Endodermal cell (in vitro differentiated cells): ENCODE results near the gene CCDC24. TPM values are rescaled to one million over a fixed set of nuclear protein-coding genes. Genes with fewer than 3 reads are reported as not detected.

Source experiments
- DNase-seq: peaks from one replicate; pipeline ENCODE4 v3.0.0-alpha.2; 2017
- H3K27ac ChIP-seq: 2 replicates; pipeline ENCODE4 v1.5.1; 2013; ENCODE audit warnings: mild to moderate bottlenecking, low read depth, low read length, moderate library complexity
- H3K27me3 ChIP-seq: 2 replicates; pipeline ENCODE4 v1.6.1; 2013; ENCODE audit warnings: mild to moderate bottlenecking, low read length, moderate library complexity; ENCODE audit not compliant: insufficient read depth, control insufficient read depth, poor library complexity, severe bottlenecking
- H3K36me3 ChIP-seq: 2 replicates; pipeline ENCODE4 v1.7.0; 2013; ENCODE audit warnings: mild to moderate bottlenecking, low read length, moderate library complexity; ENCODE audit not compliant: control insufficient read depth, insufficient read depth
- H3K4me1 ChIP-seq: one replicate; pipeline ENCODE4 v1.7.0; 2013; ENCODE audit warnings: low read length; ENCODE audit not compliant: control insufficient read depth, insufficient read depth
- H3K4me3 ChIP-seq: 2 replicates; pipeline ENCODE4 v1.5.1; 2013; ENCODE audit warnings: mild to moderate bottlenecking, low read length, moderate library complexity
- H3K9ac ChIP-seq: 2 replicates; pipeline ENCODE4 v1.6.1; 2013; ENCODE audit warnings: mild to moderate bottlenecking, low read length, moderate library complexity; ENCODE audit not compliant: poor library complexity, severe bottlenecking; ENCODE audit errors: extremely low read depth
- H3K9me3 ChIP-seq: 2 replicates; pipeline ENCODE4 v1.6.1; 2013; ENCODE audit warnings: mild to moderate bottlenecking, low read length, moderate library complexity; ENCODE audit not compliant: control insufficient read depth
- H3K27ac Mint-ChIP-seq: 2 replicates; pipeline ENCODE4 v1.8.0; 2020; ENCODE audit warnings: mixed read lengths
- H3K27me3 Mint-ChIP-seq: 2 replicates; pipeline ENCODE4 v1.8.0; 2021; ENCODE audit warnings: mild to moderate bottlenecking, mixed read lengths; ENCODE audit not compliant: insufficient read depth
- H3K36me3 Mint-ChIP-seq: 2 replicates; pipeline ENCODE4 v1.8.0; 2020; ENCODE audit warnings: low read depth, mixed read lengths
- H3K4me1 Mint-ChIP-seq: 2 replicates; pipeline ENCODE4 v1.8.0; 2020; ENCODE audit warnings: mixed read lengths
- H3K4me3 Mint-ChIP-seq: 2 replicates; pipeline ENCODE4 v1.8.0; 2020; ENCODE audit warnings: mild to moderate bottlenecking, moderate library complexity, mixed read lengths
- H3K9me3 Mint-ChIP-seq: 2 replicates; pipeline ENCODE4 v1.8.0; 2020; ENCODE audit warnings: mild to moderate bottlenecking, mixed read lengths
- WGBS, 2 experiments: methylation state at CpG; one replicate each; pipeline versions ENCODE4 v1.1.5 to v1.1.7; 2013; ENCODE audit warnings: missing lambda C conversion rate in 2 of 2, mixed read lengths in 1 of 2; ENCODE audit not compliant: insufficient coverage in 1 of 2, insufficient read length in 1 of 2; 5-methylcytosine and 5-hydroxymethylcytosine counted together
- total RNA-seq, 2 donors: library from RNA; stranded (reverse); fragmentation: NEBNext Ultra II Directional in 1 of 2; extraction: Animal tissue kit (Norgen Biotek cat#: 25700) in 1 of 2; gene quantifications; 2 replicates in 1 of 2; 3 replicates in 1 of 2; pipeline ENCODE4 v1.2.1, GENCODE V29; 2021
- TF ChIP-seq, protein P1 (sequence below): fragments of 200-600 bp; sonication (generic); conservative IDR thresholded peaks from 2 replicates; pipeline ENCODE4 v1.5.0; 2021; ENCODE audit warnings: antibody characterized with exemption, mild to moderate bottlenecking

Gene CCDC24
- total RNA-seq, 2 donors from 2014 or later = 26.6 to 31.1 TPM

DNA sequence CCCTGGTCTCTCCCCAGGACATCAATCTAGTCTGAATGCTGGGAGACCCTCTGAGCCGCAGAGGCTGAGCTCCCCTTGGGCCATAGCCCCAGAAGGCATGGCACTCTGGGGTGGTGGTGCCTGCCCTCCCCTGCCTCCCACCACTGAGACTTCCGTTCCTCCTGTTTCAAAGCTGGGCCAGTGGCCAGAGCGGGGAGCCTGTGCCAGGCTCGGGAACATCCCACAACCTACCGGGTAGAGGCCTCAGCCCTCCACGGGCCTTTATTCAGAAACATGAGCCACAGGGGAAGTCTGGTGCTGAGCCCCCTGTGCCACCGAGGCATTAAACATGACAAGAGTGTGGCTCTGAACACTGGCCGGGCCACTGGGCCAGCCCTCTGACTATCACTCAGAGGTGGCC is 8.1 kb downstream of the CCDC24 start:
- H3K27me3 Mint-ChIP-seq = no peaks in the 10 kb centered on the region
- H3K4me1 Mint-ChIP-seq = peaks cover 41% of the 10 kb centered on the region
- H3K36me3 Mint-ChIP-seq = peaks cover 13% of the 10 kb centered on the region
- Histone ChIP-seq H3K27ac (peak overlapping the region; percentile 6), H3K9me3 (no peaks in the 10 kb centered on the region), H3K36me3 (no peaks in the 10 kb centered on the region), H3K9ac (no peak overlapping the region), H3K27me3 (no peaks in the 10 kb centered on the region), H3K4me3 (no peak overlapping the region), H3K4me1 (peaks cover 29% of the 10 kb centered on the region)
- no peaks in the 10 kb centered on the region for H3K9me3 Mint-ChIP-seq
- no peak overlapping the region for H3K4me3 Mint-ChIP-seq
- WGBS, 2 experiments = 92 to 100% methylated on average over 2 to 8 of the region's 8 CpGs
- DNase-seq = no peak
- peak overlapping the region; percentile 92 for H3K27ac Mint-ChIP-seq
- TF ChIP-seq, protein P1, sequence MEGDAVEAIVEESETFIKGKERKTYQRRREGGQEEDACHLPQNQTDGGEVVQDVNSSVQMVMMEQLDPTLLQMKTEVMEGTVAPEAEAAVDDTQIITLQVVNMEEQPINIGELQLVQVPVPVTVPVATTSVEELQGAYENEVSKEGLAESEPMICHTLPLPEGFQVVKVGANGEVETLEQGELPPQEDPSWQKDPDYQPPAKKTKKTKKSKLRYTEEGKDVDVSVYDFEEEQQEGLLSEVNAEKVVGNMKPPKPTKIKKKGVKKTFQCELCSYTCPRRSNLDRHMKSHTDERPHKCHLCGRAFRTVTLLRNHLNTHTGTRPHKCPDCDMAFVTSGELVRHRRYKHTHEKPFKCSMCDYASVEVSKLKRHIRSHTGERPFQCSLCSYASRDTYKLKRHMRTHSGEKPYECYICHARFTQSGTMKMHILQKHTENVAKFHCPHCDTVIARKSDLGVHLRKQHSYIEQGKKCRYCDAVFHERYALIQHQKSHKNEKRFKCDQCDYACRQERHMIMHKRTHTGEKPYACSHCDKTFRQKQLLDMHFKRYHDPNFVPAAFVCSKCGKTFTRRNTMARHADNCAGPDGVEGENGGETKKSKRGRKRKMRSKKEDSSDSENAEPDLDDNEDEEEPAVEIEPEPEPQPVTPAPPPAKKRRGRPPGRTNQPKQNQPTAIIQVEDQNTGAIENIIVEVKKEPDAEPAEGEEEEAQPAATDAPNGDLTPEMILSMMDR = no peak

DNA sequence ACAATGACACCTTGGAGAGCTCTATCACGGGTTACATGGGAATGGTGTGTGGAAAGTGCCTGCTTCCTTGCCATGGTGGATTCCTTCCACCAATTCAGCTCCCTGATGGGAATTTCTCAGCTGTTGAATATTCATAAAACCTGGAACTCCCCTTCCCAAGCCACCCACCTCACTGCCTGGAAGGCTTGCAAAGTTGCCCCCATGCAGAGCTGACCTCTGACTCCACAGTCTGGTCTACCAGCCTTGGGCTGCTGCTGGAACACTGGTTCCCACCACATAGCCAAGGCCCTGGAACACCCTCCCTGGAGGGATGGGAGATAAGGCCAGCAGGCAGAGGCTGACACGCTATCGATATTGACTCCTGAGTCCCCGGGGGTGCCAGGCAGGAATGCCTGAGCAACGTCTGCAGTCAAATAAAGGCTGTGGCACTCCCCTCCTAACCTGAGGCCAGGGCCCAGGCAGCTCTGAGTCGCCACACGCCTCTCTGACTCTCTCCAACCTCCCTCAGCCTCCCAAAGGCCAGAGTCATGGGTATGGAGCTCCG is 8.8 kb downstream of the CCDC24 start:
- H3K27ac Mint-ChIP-seq = peak overlapping the region; percentile 92
- no peaks in the 10 kb centered on the region for H3K27me3 Mint-ChIP-seq
- H3K36me3 ChIP-seq = no peaks in the 10 kb centered on the region
- peak overlapping the region; percentile 59 for H3K27ac ChIP-seq
- peaks cover 31% of the 10 kb centered on the region for H3K4me1 ChIP-seq
- DNase-seq = peak; percentile 93
- TF ChIP-seq, protein P1 = no peak
- no peaks in the 10 kb centered on the region for H3K27me3 ChIP-seq
- no peaks in the 10 kb centered on the region for H3K9me3 Mint-ChIP-seq
- H3K4me1 Mint-ChIP-seq = peaks cover 42% of the 10 kb centered on the region
- H3K9ac ChIP-seq = peak overlapping the region; percentile 33
- H3K4me3 Mint-ChIP-seq = no peak overlapping the region
- 54 to 78% methylated on average over 6 to 8 of the region's 8 CpGs for WGBS, 2 experiments
- no peak overlapping the region for H3K4me3 ChIP-seq
- peaks cover 13% of the 10 kb centered on the region for H3K36me3 Mint-ChIP-seq
- H3K9me3 ChIP-seq = no peaks in the 10 kb centered on the region

DNA sequence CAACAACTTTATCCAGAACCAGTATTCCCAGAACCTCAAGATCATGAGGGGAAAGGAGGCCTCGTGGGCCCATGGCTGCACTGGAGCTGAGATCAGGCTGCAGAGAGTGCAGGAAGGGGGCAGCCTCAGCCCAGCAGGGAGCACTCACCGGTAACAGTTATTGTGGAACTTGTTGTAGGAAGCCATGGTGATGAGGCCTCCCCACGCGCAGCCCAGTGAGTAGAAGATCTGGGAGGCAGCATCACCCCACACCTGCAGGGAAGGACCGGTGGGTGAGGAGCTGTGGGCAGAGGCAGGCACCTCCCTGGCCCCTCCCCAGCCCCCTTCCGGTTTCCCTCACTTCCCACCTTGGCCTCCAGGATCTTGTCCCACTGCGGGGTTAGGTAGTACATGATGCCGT is 10.8 kb downstream of the CCDC24 start:
- no peak overlapping the region for H3K27ac Mint-ChIP-seq
- WGBS, 2 experiments = 93 to 100% methylated on average over 1 to 8 of the region's 8 CpGs

More for the DNA sequence above, 10.8 kb downstream of the CCDC24 start:
- Histone ChIP-seq H3K9me3 (no peaks in the 10 kb centered on the region), H3K36me3 (no peaks in the 10 kb centered on the region), H3K9ac (no peak overlapping the region), H3K27me3 (no peaks in the 10 kb centered on the region), H3K27ac (no peak overlapping the region), H3K4me1 (peaks cover 30% of the 10 kb centered on the region), H3K4me3 (no peak overlapping the region)
- TF ChIP-seq, protein P1 = no peak
- H3K27me3 Mint-ChIP-seq = no peaks in the 10 kb centered on the region
- no peak for DNase-seq
- H3K4me1 Mint-ChIP-seq = peaks cover 38% of the 10 kb centered on the region
- peaks cover 14% of the 10 kb centered on the region for H3K36me3 Mint-ChIP-seq
- H3K4me3 Mint-ChIP-seq = no peak overlapping the region
- no peaks in the 10 kb centered on the region for H3K9me3 Mint-ChIP-seq
